OCI-LY3 (cell line): ENCODE measurements around the gene PSG4.
"Not testable (repeated sequence)": the region's sequence is repeated elsewhere in the genome, so short reads cannot be mapped to it uniquely, and the experiment has no call there.

Source experiments
- EZH2phosphoT487 ChIP-seq: fragments of 200-600 bp; shearing (Covaris generic); IDR thresholded peaks from 2 replicates; pipeline ENCODE4 v1.6.1; 2018; ENCODE audit warnings: antibody characterized with exemption, mixed run types, low read depth
- TF ChIP-seq, protein P1 (sequence below): fragments of 200-600, 300-600 bp; sonication (generic); IDR thresholded peaks from 2 replicates; pipeline ENCODE4 v1.5.1; 2014; ENCODE audit warnings: antibody characterized with exemption, low read length, low read depth

DNA sequence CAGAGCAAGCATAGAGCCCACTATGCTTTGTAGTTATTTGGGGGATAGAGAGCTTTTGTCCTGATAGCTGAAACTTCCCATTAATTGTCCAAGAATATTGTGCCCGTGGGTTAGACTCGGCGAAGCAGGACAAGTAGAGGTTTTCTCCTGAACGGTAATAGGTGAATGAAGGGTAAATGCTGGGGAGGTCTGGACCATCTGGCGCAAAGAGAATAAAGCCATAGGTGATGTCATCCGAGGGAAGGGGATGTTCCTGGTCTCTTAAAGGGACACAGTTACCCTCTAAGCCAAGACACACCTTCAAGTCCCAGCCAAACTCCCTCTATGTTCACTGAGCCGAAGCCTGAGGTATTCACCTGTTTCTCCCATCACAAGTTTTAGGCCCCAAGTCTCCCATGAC, 11.0 kb downstream of the PSG4 start:
- TF ChIP-seq, protein P1, sequence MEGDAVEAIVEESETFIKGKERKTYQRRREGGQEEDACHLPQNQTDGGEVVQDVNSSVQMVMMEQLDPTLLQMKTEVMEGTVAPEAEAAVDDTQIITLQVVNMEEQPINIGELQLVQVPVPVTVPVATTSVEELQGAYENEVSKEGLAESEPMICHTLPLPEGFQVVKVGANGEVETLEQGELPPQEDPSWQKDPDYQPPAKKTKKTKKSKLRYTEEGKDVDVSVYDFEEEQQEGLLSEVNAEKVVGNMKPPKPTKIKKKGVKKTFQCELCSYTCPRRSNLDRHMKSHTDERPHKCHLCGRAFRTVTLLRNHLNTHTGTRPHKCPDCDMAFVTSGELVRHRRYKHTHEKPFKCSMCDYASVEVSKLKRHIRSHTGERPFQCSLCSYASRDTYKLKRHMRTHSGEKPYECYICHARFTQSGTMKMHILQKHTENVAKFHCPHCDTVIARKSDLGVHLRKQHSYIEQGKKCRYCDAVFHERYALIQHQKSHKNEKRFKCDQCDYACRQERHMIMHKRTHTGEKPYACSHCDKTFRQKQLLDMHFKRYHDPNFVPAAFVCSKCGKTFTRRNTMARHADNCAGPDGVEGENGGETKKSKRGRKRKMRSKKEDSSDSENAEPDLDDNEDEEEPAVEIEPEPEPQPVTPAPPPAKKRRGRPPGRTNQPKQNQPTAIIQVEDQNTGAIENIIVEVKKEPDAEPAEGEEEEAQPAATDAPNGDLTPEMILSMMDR = not testable (repeated sequence)
- not testable (repeated sequence) for TF ChIP-seq EZH2phosphoT487
